Measurements from ENCODE around the gene FBXL17. TPM values are rescaled to one million over a fixed set of nuclear protein-coding genes. Genes with fewer than 3 reads are reported as not detected.

FBXL17 gene
- polyA plus RNA-seq, 1 of the 3 experiments (the other 2 are of a cell fraction), result 4.4 TPM

GRCh38 chr5:108366500-108366899 lies 15.4 kb downstream of the FBXL17 start:
- no peaks in the 10 kb centered on the region for H4K20me1 ChIP-seq (ENCODE audit: insufficient read depth)
- H3K36me3 ChIP-seq (replicated peaks in 1 of 2; ENCODE audit: control insufficient read depth in 1 of 2, insufficient read depth in 2 of 2, low read length in 1 of 2), result peaks cover 24 to 32% of the 10 kb centered on the region in 2 experiments
- no peak overlapping the region for H3K4me3 ChIP-seq (ENCODE audit: low read depth in 2 of 2, low read length in 1 of 2)
- H3K27ac ChIP-seq (ENCODE audit: low read depth in 2 of 2, low read length in 1 of 2), result no peak overlapping the region
- no peaks in the 10 kb centered on the region; the same call in 1 of the 2 replicates for H3K9me2 ChIP-seq
- H2AFZ ChIP-seq (ENCODE audit: low read depth), result no peak overlapping the region
- H3K4me1 ChIP-seq (ENCODE audit: control insufficient read depth in 1 of 2, insufficient read depth in 2 of 2, low read depth in 1 of 2, low read length in 1 of 2), result no peaks in the 10 kb centered on the region
- no peak overlapping the region for H3K9ac ChIP-seq
- TF ChIP-seq TCF12 (IDR thresholded peaks at IDR 0.05) (no peak), TAF1 (IDR thresholded peaks at IDR 0.05; ENCODE audit: borderline replicate concordance, low read depth, low read length) (no peak), ZBTB33 (IDR thresholded peaks at IDR 0.05; ENCODE audit: borderline replicate concordance, low read depth) (no peak)
- ChIA-PET POLR2A (no interaction called here), CTCF (interaction anchor here (0.6 kb wide), 1 partner anchor 13 kb away, joined by 3 read pairs; no protein-coding TSS in a partner anchor)
- H3K27me3 ChIP-seq (ENCODE audit: insufficient read depth), result no peaks in the 10 kb centered on the region
- no peaks in the 10 kb centered on the region for H3F3A ChIP-seq (replicated peaks; ENCODE audit: insufficient read depth)
- H3K4me2 ChIP-seq, result no peak overlapping the region
- no peaks in the 10 kb centered on the region for H3K9me3 ChIP-seq
- WGBS (ENCODE audit: low lambda C conversion rate), result 92% methylated on average over 2 of the region's 2 CpGs
- DNase-seq, result no peak
- H3K79me2 ChIP-seq (ENCODE audit: insufficient read depth), result peaks cover 17% of the 10 kb centered on the region

GRCh38 chr5:108361771-108362170 lies 20.1 kb downstream of the FBXL17 start:
- no peak overlapping the region for H3K4me2 ChIP-seq
- H3F3A ChIP-seq (replicated peaks; ENCODE audit: insufficient read depth), result no peaks in the 10 kb centered on the region
- POLR2A ChIA-PET, result no interaction called here
- no peaks in the 10 kb centered on the region for H3K4me1 ChIP-seq (ENCODE audit: control insufficient read depth in 1 of 2, insufficient read depth in 2 of 2, low read depth in 1 of 2, low read length in 1 of 2)
- DNase-seq, result no peak
- CTCF ChIA-PET, result interaction anchor here (1.1 to 2.4 kb wide), 2 partner anchors 16 to 101 kb away, joined by 3 to 10 read pairs; no protein-coding TSS in a partner anchor
- no peak overlapping the region for H3K4me3 ChIP-seq (ENCODE audit: low read depth in 2 of 2, low read length in 1 of 2)
- no peak overlapping the region for H3K9ac ChIP-seq
- H3K9me3 ChIP-seq, result no peaks in the 10 kb centered on the region
- H4K20me1 ChIP-seq (ENCODE audit: insufficient read depth), result no peaks in the 10 kb centered on the region
- TF ChIP-seq IRF3 (IDR thresholded peaks at IDR 0.05; ENCODE audit: low read depth, low read length) (no peak), MAX (IDR thresholded peaks at IDR 0.05; ENCODE audit: low read depth) (no peak), FOSL2 (IDR thresholded peaks at IDR 0.05; ENCODE audit: borderline replicate concordance, low read depth) (no peak), RAD21 (IDR thresholded peaks at IDR 0.05; ENCODE audit: low read length) (no peak), TEAD4 (IDR thresholded peaks at IDR 0.05; ENCODE audit: borderline replicate concordance, insufficient read depth) (no peak), NRF1 (IDR thresholded peaks at IDR 0.05; ENCODE audit: low read depth, low read length) (no peak), USF2 (IDR thresholded peaks at IDR 0.05; ENCODE audit: borderline replicate concordance, low read depth, low read length) (no peak)
- H3K79me2 ChIP-seq (ENCODE audit: insufficient read depth), result no peaks in the 10 kb centered on the region
- H2AFZ ChIP-seq (ENCODE audit: low read depth), result no peak overlapping the region
- H3K36me3 ChIP-seq (replicated peaks in 1 of 2; ENCODE audit: control insufficient read depth in 1 of 2, insufficient read depth in 2 of 2, low read length in 1 of 2), result peaks cover 30% of the 10 kb centered on the region in 2 experiments
- no peaks in the 10 kb centered on the region for H3K27me3 ChIP-seq (ENCODE audit: insufficient read depth)
- 84% methylated on average over 2 of the region's 2 CpGs for WGBS (ENCODE audit: low lambda C conversion rate)
- no peak overlapping the region for H3K27ac ChIP-seq (ENCODE audit: low read depth in 2 of 2, low read length in 1 of 2)
- H3K9me2 ChIP-seq, result no peaks in the 10 kb centered on the region

All from SK-N-SH (cell line).